OCI-LY7 (cell line): ENCODE measurements around the gene CPNE4.

Experiments
- CTCF ChIP-seq: fragments of 200-600 bp; sonication (generic); conservative IDR thresholded peaks from 2 replicates; pipeline ENCODE4 v1.5.1; 2014; ENCODE audit warnings: mild to moderate bottlenecking, antibody characterized with exemption, low read length, moderate library complexity, mixed read lengths
- EZH2phosphoT487 ChIP-seq: fragments of 200-600 bp; sonication (generic); IDR thresholded peaks from 2 replicates; pipeline ENCODE4 v1.6.1; 2018; ENCODE audit warnings: low read depth, borderline replicate concordance, mild to moderate bottlenecking, mixed run types, antibody characterized with exemption, low read length, moderate library complexity, mixed read lengths

GRCh38 chr3:131717493-131717892 is 317.3 kb downstream of the CPNE4 start:
- TF ChIP-seq CTCF (no peak), EZH2phosphoT487 (no peak)
